ENCODE data around the gene PAK2. TPM values are rescaled to one million over a fixed set of nuclear protein-coding genes. Genes with fewer than 3 reads are reported as not detected.
"Not testable (repeated sequence)": the region's sequence is repeated elsewhere in the genome, so short reads cannot be mapped to it uniquely, and the experiment has no call there.

Gene PAK2
- total RNA-seq, 1 donor from 2014 or later = 55.0 TPM

DNA sequence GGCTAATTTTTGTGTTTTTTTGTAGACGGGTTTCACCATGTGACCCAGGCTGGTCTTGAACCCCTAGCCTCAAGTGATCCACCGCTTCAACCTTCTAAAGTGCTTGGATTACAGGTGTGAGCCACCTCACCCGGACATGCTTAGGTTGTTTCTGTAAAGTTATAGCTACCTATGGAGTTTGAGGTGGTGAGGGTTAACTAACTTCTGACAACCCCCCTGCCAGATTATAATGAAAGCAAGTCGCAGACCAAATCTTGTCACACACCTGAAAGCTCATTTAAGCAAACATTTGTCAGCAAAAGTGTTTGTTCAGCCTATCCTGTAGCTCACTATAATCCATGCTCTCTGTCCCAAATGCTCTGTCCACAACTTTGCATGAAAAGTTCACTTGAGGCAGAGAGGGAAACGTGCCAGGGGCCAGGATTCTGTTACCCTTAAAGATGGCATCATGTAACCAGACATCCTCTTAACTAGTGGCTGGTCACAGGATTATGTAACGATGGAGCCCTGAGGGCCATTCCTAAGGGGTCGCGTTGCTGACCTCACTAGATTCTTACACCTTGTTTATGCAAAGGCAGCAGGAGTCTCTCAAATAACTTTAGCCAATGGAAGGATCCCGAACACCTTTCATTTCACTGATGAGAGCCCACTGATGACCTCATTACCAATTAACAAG, 103.9 kb downstream of the PAK2 start:
- no peak for DNase-seq (ENCODE audit: low spot score)

DNA sequence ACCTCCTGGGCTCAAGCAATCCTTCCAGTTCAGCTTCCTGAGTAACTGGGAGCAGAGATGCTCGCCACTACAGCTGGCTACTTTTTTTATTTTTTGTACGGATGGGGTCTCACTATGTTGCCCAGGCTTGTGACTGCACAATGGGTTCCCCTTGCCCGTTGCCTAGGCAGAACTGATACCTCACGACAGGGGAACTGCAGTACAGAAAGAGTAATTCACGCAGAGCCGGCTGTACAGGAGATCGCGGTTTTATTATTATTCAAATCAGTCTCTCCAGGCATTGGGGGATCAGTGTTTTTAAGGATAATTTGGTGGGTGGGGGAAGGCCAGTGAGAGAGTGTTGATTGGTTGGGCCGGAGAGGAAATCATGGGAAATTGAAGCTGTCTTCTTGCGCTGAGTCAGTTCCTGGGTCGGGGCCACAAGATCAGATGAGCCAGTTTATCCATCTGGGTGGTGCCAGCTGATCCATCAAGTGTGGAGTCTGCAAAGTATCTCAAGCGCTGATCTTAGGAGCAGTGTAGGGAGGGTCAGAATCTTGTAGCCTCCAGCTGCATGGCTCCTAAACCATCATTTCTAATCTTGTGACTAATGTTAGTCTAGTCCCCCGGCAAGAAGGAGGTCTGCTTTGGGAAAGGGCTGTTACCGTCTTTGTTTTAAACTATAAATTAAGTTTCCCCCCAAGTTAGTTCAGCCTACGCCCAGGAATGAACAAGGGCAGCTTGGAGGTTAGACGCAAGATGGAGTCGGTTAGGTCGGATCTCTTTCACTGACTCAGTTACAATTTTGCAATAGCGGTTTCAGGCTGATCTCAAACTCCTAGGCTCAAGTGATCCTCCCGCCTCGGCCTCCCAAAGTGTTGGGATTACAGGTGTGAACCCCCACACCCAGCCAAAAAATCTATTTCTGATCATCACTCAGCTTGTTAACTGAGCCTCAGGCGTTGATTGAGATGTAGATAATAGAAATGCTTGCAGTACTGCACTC, 104.9 kb downstream of the PAK2 start:
- not testable (repeated sequence) for DNase-seq (ENCODE audit: low spot score)

- not testable (repeated sequence) for DNase-seq (ENCODE audit: low spot score)
Measured at GRCh38 chr3:196848375-196848774, 108.7 kb downstream of the PAK2 start.

GRCh38 chr3:196849180-196849741, 109.6 kb downstream of the PAK2 start:
- no peak for DNase-seq (ENCODE audit: low spot score)

DNA sequence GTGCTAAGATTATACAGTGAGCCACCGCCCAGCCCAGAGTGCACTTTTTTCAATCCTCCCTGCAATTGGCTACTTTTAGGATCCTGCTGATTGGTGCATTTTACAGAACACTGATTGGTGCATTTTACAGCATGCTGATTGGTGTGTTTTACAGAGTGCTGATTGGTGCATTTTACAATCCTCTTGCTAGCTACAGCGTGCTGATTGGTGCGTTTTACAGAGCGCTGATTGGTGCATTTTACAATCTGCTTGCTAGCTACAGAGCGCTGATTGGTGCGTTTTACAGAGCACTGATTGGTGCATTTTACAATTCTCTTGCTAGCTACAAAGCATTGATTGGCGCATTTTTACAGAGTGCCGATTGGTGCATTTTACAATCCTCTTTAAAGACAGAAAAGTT, 123.3 kb downstream of the PAK2 start:
- not testable (repeated sequence) for DNase-seq (ENCODE audit: low spot score)

- no peak for DNase-seq (ENCODE audit: low spot score)
Measured at GRCh38 chr3:196867155-196867506, 127.5 kb downstream of the PAK2 start.

- peak; percentile 89 for DNase-seq (ENCODE audit: low spot score)
Measured at GRCh38 chr3:196867507-196868296, 128.0 kb downstream of the PAK2 start, which contains the start of gene SENP5. Gene SENP5, plus strand, starts transcription at chr3:196867920. Its CDS starts 17,262 bp downstream, at chr3:196885182.

DNA sequence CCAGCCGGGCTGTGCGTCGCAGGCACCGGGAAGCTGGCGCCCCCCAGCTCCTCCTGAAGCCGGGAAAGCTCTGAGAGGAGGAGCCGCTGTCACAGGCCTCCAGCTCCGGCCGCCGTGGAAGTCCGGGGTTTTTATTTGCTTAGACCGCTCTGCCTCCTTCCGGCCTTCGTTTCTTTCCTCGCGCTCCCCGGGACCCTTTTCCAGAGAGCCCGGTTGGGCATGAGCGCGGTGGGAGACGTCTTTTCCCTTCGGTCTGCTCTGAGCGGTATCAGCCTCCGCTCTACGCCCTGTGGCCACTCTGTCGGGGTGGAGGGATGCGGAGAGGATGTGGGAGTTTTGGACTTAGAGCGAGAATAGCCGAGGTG, 128.6 kb downstream of the PAK2 start:
- no peak for DNase-seq (ENCODE audit: low spot score)

- DNase-seq (ENCODE audit: low spot score) = no peak
Measured at GRCh38 chr3:196872316-196872715, 132.7 kb downstream of the PAK2 start.

GRCh38 chr3:196874511-196875094, 134.9 kb downstream of the PAK2 start:
- DNase-seq (ENCODE audit: low spot score) = not testable (repeated sequence)

GRCh38 chr3:196875258-196875657, 135.6 kb downstream of the PAK2 start:
- no peak for DNase-seq (ENCODE audit: low spot score)

Other genes with a start within 250 kb of the PAK2 start
- gene RNF168, start 236.1 kb upstream of the PAK2 start, total RNA-seq = 23.0 TPM
- not detected for gene SMCO1, start 224.5 kb upstream of the PAK2 start, total RNA-seq
- 8.1 TPM for gene WDR53, start 171.3 kb upstream of the PAK2 start, total RNA-seq
- gene FBXO45, start 171.2 kb upstream of the PAK2 start, total RNA-seq = 5.8 TPM
- 4.2 TPM for gene NRROS, start 100.2 kb upstream of the PAK2 start, total RNA-seq
- gene CEP19, start 27.6 kb upstream of the PAK2 start, total RNA-seq = 0.62 TPM
- 13.4 TPM for gene PIGX, start 27.5 kb upstream of the PAK2 start, total RNA-seq
- gene SENP5, start 128.1 kb downstream of the PAK2 start, total RNA-seq = 44.0 TPM
- 80.9 TPM for gene NCBP2, start 202.7 kb downstream of the PAK2 start, total RNA-seq
- gene PIGZ, start 229.0 kb downstream of the PAK2 start, total RNA-seq = 16.3 TPM

All from ureter (tissue), 1 donor.